Measurements from ENCODE around the gene CACNB3. TPM values are rescaled to one million over a fixed set of nuclear protein-coding genes. Genes with fewer than 3 reads are reported as not detected.

The CACNB3 gene
- total and polyA plus RNA-seq, 2 of the 8 experiments (the other 6 are each of a cell fraction or from before 2014, with no cell fraction given) = 12.5 to 16.0 TPM

DNA sequence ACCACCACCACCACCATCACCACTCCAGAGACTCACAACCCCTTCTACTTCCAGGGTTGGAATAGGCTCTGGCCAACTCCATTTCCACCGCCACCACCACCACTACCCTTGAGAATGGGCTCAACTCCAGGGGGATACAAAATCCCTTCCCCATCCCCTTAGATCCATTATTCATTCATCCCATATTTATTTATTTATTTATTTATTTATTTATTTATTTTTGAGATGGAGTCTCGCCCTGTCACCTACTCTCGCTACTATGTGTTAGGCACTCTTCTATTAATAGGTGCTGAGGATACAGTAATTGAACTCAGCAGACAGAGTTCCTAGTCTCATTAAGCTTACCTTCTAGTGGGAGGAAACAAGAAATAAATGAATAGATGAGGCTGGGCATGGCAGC, 24.6 kb upstream of the CACNB3 start:
- H3K4me3 ChIP-seq (ENCODE audit: extremely low read depth in 1 of 4, insufficient read depth in 2 of 4, low read depth in 3 of 4, low read length in 4 of 4) = no peak overlapping the region
- CTCF ChIA-PET (ENCODE audit: partially characterized antibody) = interaction anchor here (1.0 to 11.1 kb wide), 12 partner anchors 10 to 250 kb away, joined by 3 to 205 read pairs (median 4); no protein-coding TSS in a partner anchor

More for the DNA sequence above, 24.6 kb upstream of the CACNB3 start:
- no peak overlapping the region for H3K14ac ChIP-seq (ENCODE audit: insufficient read length)
- no peak overlapping the region for H2BK120ac ChIP-seq (replicated peaks; ENCODE audit: low read depth, low read length)
- no peak overlapping the region for H2BK15ac ChIP-seq (ENCODE audit: low read length)
- POLR2A ChIA-PET (ENCODE audit: partially characterized antibody) = interaction anchor here (2.1 kb wide), 1 partner anchor 78 kb away, joined by 4 read pairs; no protein-coding TSS in a partner anchor
- no peak overlapping the region for H2AFZ ChIP-seq (ENCODE audit: low read length)
- no peaks in the 10 kb centered on the region for H3K36me3 ChIP-seq (ENCODE audit: control insufficient read depth in 2 of 4, insufficient read depth in 4 of 4, low read length in 3 of 4)
- FAIRE-seq (no peak), DNase-seq (ENCODE audit: low read depth in 1 of 2, low spot score in 2 of 2) (no peak)
- H3K79me1 ChIP-seq (ENCODE audit: low read depth, low read length) = no peaks in the 10 kb centered on the region
- H3K27me3 ChIP-seq (replicated peaks in 1 of 4; ENCODE audit: control insufficient read depth in 3 of 4, extremely low read depth in 1 of 4, insufficient read depth in 3 of 4, low read length in 3 of 4) = no peaks in the 10 kb centered on the region
- H3K27ac ChIP-seq (ENCODE audit: low read depth, low read length) = no peak overlapping the region
- no peak overlapping the region for H2BK12ac ChIP-seq (ENCODE audit: low read depth, low read length)
- no peak overlapping the region for H2BK5ac ChIP-seq (ENCODE audit: low read depth, low read length)
- H3K4me1 ChIP-seq (replicated peaks in 1 of 4; ENCODE audit: control insufficient read depth in 3 of 4, insufficient read depth in 4 of 4, low read length in 3 of 4) = peaks cover 5 to 6% (median 5%) of the 10 kb centered on the region in 4 experiments; a peak in 5 of 7 replicates
- no peak overlapping the region for H2AK5ac ChIP-seq (ENCODE audit: low read depth, low read length)
- no peak overlapping the region for H2BK20ac ChIP-seq (ENCODE audit: low read length)
- peaks cover 5% of the 10 kb centered on the region; the same call in 1 of the 2 replicates for H3K23me2 ChIP-seq (ENCODE audit: low read depth, low read length)
- no peaks in the 10 kb centered on the region for H3K79me2 ChIP-seq (ENCODE audit: control insufficient read depth in 1 of 2, insufficient read depth in 2 of 2, low read length in 2 of 2)
- H3K56ac ChIP-seq (replicated peaks; ENCODE audit: insufficient read length, low read depth, low read length) = no peak overlapping the region
- H4K20me1 ChIP-seq (replicated peaks in 1 of 2; ENCODE audit: control insufficient read depth in 1 of 2, insufficient read depth in 2 of 2, low read length in 2 of 2) = no peaks in the 10 kb centered on the region
- no peak overlapping the region for H3K4me2 ChIP-seq (ENCODE audit: insufficient read depth in 1 of 2, low read depth in 2 of 2, low read length in 2 of 2)
- TF ChIP-seq RBBP5 (IDR thresholded peaks at IDR 0.05; ENCODE audit: borderline replicate concordance, low read depth, low read length) = no peak
- no peak for TF ChIP-seq CEBPB (IDR thresholded peaks at IDR 0.05; ENCODE audit: low read depth, low read length)
- no peak for TF ChIP-seq SAP30 (IDR thresholded peaks at IDR 0.05; ENCODE audit: insufficient read depth, insufficient replicate concordance, low read length)
- no peak for TF ChIP-seq CREB1 (IDR thresholded peaks at IDR 0.05)
- no peak for TF ChIP-seq YY1 (IDR thresholded peaks at IDR 0.05; ENCODE audit: low read depth, low read length)
- TF ChIP-seq NANOG (IDR thresholded peaks at IDR 0.05; ENCODE audit: insufficient read depth, low read depth, low read length, poor library complexity, severe bottlenecking) = no peak
- TF ChIP-seq, protein P1, sequence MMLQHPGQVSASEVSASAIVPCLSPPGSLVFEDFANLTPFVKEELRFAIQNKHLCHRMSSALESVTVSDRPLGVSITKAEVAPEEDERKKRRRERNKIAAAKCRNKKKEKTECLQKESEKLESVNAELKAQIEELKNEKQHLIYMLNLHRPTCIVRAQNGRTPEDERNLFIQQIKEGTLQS (IDR thresholded peaks at IDR 0.05; ENCODE audit: insufficient read depth, low read depth, low read length) = no peak
- TF ChIP-seq RXRA (IDR thresholded peaks at IDR 0.05; ENCODE audit: insufficient read depth, low read depth, low read length) = no peak
- no peak overlapping the region for H3K23ac ChIP-seq (ENCODE audit: insufficient read length)
- no peak overlapping the region for H4K5ac ChIP-seq (ENCODE audit: insufficient read length, low read depth, low read length)
- no peak overlapping the region for H3K9ac ChIP-seq (replicated peaks in 1 of 4; ENCODE audit: extremely low read depth in 1 of 4, low read depth in 3 of 4, low read length in 3 of 4)
- H3K9me3 ChIP-seq (ENCODE audit: insufficient read depth in 2 of 2, low read depth in 1 of 2, low read length in 1 of 2) = no peaks in the 10 kb centered on the region
- H3K18ac ChIP-seq (ENCODE audit: extremely low read depth, low read length) = no peak overlapping the region
- H3K4ac ChIP-seq (replicated peaks; ENCODE audit: insufficient read length, low read depth, low read length) = no peak overlapping the region
- H4K8ac ChIP-seq (ENCODE audit: extremely low read depth, insufficient read depth, low read length) = no peak overlapping the region
- WGBS, 2 experiments (ENCODE audit: extremely low coverage in 1 of 2, insufficient coverage in 1 of 2, insufficient read length in 1 of 2, insufficient replicate concordance in 2 of 2, low coverage in 1 of 2, low lambda C conversion rate in 2 of 2, missing lambda C conversion rate in 1 of 2) = 100% methylated on average over 3 of the region's 3 CpGs; no CpG with 5 or more reads in 1 of the 2 experiments
- H4K91ac ChIP-seq (replicated peaks; ENCODE audit: insufficient read length, low read length) = no peak overlapping the region

Measured in H1 (cell line).